GM06990 (cell line): ENCODE data around the gene HIVEP3.

ENCODE experiments used
- DNase-seq: peaks from one replicate; pipeline ENCODE4 v3.0.0-alpha.2; 2011; ENCODE audit not compliant: insufficient read length; ENCODE audit errors: extremely low read depth
- H3K27me3 ChIP-seq: replicated peaks from 2 replicates; pipeline ENCODE4 v1.6.0; 2011; ENCODE audit warnings: low read length; ENCODE audit not compliant: control insufficient read depth, insufficient read depth
- H3K36me3 ChIP-seq: 2 replicates; pipeline ENCODE4 v1.5.1; 2011; ENCODE audit warnings: low read length; ENCODE audit not compliant: control insufficient read depth, insufficient read depth
- H3K4me3 ChIP-seq: replicated peaks from 2 replicates; pipeline ENCODE4 v1.5.1; 2011; ENCODE audit warnings: low read depth, mild to moderate bottlenecking, control low read depth, low read length
- TF ChIP-seq, protein P1 (sequence below): IDR thresholded peaks from 2 replicates; pipeline ENCODE4 v1.5.1; 2011; ENCODE audit warnings: low read length, control low read depth, mild to moderate bottlenecking, inconsistent platforms; ENCODE audit not compliant: insufficient read depth, poor library complexity, severe bottlenecking

HIVEP3 gene

DNA sequence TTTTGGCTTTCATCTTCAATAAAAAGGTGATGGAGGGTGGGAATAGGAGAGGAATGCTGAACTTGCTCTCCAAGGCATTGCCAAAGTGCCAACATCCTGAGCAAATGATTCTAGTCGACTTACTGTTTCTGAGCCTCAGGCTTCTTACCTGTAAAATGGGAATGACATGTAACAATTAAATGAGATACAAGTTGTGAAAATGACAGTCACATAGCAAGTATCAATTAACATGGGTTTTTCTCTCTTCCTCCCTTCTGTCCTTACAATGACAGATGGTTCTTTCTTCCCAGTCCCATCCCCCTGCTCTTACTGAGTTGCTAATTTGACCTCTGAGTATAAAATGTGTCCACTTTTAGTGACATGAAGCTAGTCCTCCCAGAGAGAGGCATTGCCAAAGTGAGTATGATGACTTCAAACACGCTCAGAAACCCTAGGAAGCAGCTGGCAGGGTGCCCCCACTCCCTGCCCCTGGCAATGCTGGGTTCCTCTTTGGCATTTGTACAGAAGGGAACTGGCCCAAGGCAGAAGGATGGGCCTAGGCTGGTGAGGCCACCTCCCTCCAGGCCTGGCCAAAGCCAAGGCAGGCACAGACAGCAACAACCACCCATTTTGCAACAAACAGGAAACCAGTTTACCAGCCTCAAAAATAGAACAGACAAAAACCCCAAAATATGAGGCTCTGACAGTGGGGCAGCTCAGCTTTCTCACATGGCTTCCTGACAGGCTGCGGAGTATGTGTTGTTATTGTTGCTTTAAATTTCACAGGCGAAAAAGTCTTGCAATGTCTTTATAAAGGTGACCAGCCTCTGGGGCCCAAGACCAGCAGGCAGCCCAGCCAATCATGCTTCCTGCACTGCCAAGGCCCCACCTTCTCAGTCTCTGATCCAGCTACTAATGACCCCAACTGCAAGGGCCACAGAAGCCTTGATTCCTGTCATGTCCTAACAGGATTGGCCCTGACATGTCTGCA, 115.9 kb downstream of the HIVEP3 start:
- DNase-seq: peak; percentile 64
- H3K27me3 ChIP-seq: no peaks in the 10 kb centered on the region
- H3K36me3 ChIP-seq: no peaks in the 10 kb centered on the region
- TF ChIP-seq, protein P1, sequence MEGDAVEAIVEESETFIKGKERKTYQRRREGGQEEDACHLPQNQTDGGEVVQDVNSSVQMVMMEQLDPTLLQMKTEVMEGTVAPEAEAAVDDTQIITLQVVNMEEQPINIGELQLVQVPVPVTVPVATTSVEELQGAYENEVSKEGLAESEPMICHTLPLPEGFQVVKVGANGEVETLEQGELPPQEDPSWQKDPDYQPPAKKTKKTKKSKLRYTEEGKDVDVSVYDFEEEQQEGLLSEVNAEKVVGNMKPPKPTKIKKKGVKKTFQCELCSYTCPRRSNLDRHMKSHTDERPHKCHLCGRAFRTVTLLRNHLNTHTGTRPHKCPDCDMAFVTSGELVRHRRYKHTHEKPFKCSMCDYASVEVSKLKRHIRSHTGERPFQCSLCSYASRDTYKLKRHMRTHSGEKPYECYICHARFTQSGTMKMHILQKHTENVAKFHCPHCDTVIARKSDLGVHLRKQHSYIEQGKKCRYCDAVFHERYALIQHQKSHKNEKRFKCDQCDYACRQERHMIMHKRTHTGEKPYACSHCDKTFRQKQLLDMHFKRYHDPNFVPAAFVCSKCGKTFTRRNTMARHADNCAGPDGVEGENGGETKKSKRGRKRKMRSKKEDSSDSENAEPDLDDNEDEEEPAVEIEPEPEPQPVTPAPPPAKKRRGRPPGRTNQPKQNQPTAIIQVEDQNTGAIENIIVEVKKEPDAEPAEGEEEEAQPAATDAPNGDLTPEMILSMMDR: no peak
- H3K4me3 ChIP-seq: no peak overlapping the region

DNA sequence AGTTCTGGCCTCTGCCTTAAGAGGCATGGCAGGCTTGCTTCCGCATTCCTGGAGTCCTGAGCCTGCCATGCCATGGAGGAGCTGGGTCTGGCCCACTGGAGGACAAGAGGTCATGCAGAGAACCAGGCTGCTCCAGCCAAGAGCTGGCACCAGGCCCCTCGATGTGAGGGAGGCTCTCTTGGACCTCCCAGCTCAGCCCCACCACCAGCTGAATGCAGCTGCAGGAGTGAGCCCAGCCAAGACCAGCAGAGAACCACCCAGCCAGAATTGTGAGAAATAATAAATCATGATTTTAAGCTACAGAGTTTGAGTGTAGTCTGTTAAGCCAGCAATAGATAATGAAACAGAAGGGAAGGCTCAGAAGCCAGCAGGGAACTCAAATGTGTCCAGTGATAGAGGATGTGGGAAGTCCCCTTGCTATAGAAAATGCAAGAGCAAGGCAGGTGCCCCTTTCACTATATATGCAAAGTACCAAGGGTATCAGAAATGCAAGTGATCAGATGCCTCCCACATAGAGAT, 118.4 kb downstream of the HIVEP3 start:
- TF ChIP-seq, protein P1: no peak

DNA sequence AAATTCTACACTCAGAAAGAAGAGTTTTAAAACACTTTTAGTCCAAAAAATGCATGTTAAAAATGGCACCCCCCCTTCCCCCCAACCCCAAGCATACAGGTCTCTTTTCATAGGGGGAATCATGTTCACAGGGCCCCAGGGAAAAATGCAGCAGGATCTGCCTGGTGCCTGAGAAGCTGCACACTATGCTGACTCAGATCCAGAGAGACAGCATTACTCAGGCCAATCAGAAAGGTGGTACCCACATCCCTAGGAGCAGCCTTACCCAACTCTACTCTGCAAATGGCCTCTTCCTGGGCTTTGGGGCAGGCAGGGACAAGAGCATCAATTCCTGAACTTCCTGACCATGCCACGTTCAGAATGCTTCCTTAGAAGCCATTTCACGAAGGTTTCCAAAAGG, 119.0 kb downstream of the HIVEP3 start:
- no peaks in the 10 kb centered on the region for H3K27me3 ChIP-seq
- no peaks in the 10 kb centered on the region; the same call in 1 of the 2 replicates for H3K36me3 ChIP-seq
- no peak for DNase-seq
- TF ChIP-seq, protein P1: no peak
- no peak overlapping the region for H3K4me3 ChIP-seq

More for the DNA sequence above, 118.4 kb downstream of the HIVEP3 start:
- no peaks in the 10 kb centered on the region for H3K27me3 ChIP-seq
- peak; percentile 53 for DNase-seq
- no peaks in the 10 kb centered on the region; the same call in 1 of the 2 replicates for H3K36me3 ChIP-seq
- H3K4me3 ChIP-seq: no peak overlapping the region

DNA sequence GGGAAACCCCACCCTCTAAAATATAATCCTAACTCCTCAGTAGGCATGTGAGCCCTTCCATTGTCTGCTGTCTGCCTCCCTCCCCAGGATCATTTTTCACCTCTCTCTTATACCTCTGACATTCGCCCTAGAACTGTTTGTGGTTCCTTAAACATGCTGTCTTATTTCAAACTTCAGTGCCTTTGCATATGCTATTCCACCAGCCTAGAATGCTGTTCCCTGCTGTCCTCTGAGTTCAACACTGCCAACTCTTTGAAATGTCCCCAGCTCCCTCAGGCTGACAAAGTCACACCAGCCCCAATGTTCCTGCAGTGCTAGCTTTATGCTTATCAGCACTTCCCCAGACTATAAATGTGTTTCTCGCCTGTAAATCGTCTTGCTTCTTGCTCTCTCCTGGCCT, 119.5 kb downstream of the HIVEP3 start:
- H3K27me3 ChIP-seq: no peaks in the 10 kb centered on the region
- no peak for DNase-seq
- TF ChIP-seq, protein P1: no peak
- H3K36me3 ChIP-seq: no peaks in the 10 kb centered on the region; the same call in 1 of the 2 replicates
- H3K4me3 ChIP-seq: no peak overlapping the region

DNA sequence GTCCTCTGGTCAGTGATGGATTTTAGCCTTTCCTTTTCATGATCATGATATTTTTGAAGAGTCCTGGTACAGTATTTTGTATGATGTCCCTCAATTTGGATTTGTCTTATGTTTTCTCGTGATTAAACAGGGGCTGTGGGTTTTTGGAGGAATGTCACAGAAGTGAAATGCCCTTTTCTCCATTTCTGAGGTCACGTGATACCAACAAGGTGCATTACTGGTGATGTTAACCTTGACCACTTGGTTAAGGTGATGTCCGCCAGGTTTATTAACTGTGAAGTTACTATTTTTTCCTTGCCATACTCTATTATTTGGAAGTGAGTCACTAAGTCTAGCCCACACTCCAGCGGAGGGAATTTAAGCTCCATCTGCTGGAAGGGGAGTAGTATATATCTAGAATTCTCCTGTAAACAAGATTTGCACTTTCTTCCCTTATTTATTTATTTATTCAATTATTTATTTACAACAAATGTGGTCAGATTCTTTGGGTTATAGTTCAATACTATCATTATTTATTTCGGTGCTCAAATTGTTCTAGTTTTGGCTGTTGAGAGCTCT, 123.4 kb downstream of the HIVEP3 start:
- Histone ChIP-seq H3K27me3 (no peaks in the 10 kb centered on the region), H3K4me3 (no peak overlapping the region), H3K36me3 (no peaks in the 10 kb centered on the region; the same call in 1 of the 2 replicates)
- TF ChIP-seq, protein P1: no peak
- DNase-seq: no peak
